H54 (cell line): ENCODE measurements around the gene CROCC2.
A peak's percentile ranks its signal among the peaks of the same experiment; 100 is the strongest.
"Not testable (repeated sequence)": the region's sequence is repeated elsewhere in the genome, so short reads cannot be mapped to it uniquely, and the experiment has no call there.

Source experiments
- DNase-seq: peaks from one replicate; pipeline ENCODE4 v3.0.0; 2011; ENCODE audit warnings: low spot score, mixed read lengths; ENCODE audit not compliant: insufficient read length
- FAIRE-seq: peaks from 3 replicates; lab custom pipeline; 2011; peaks lifted over from hg19 to GRCh38; lab: Jason Lieb, UNC
- POLR2A ChIP-seq: IDR thresholded peaks from 2 replicates; pipeline ENCODE4 v1.6.1; 2011; ENCODE audit warnings: low read depth, mild to moderate bottlenecking, low read length

CROCC2 gene

DNA sequence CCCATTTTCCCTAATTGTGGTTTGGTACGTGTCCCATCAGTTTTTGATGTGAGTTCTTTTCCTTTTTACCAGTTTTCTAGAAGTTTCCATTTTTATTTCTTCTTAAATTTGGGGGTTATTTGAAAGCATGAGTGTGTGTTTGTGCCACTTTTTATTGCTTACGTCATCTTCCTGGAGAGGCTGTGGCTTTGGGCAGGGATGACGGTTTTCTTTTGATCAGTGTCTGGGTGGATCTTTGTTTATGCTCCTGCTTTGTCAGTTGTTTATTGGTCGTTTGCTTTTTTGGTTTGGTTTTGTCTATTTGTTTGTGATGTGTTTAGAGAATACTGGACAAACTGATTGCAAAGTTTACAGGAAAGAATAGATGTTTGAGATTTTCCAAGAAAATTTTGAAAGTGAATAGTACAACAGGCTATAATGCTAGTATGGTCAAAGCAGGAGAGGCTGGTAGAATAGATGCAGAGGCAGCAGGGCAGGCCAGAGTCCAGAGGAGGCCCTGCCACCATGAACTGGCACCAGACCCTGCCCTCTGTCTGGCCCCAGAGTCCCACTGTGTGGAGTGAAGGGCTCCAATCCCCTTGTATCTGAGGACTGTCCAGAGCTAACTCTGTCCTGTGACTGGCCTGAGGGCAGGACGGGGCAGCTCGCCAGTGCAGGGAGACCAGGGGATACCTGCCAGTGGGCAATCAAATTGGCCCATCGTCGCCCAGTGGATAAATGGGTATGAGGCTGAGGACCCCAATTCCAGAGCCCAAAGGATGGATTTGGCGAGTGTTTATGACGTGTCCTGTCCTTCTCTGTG, 68.8 kb downstream of the CROCC2 start:
- no peak for TF ChIP-seq POLR2A
- DNase-seq (no peak), FAIRE-seq (no peak)

DNA sequence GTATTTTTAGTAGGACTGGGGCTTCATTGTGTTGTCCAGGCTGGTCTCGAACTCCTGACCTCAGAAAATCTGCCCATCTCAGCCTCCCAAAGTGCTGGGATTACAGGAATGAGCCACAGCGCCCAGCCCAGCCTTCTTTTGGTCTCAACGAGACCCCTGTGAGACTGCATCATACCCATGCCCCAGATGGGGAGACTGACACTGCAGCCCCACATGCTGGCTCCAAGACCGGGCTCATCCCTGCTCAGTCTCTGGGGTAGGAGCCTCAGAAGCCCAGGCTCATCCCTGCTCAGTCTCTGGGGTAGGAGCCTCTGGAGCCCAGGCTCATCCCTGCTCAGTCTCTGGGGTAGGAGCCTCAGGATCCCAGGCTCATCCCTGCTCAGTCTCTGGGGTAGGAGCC, 69.8 kb downstream of the CROCC2 start:
- not testable (repeated sequence) for DNase-seq, FAIRE-seq

DNA sequence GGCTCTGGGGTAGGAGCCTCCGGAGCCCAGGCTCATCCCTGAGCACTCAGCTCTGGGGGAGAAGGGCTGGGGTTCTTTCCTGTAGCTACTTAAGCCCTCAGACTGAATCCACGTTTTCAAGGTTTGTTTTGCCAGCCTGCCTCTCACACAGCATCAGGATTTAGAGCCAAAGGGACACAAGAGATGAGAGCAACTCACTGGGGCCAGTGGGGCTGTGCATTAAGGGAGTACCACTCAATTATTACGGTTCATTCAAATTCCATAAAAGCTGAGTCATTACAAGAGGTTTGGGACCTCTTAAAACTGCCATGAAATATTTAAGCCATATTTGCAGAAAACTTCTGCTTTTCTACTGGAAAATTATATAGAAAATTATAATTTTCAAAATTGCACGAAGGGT, 75.1 kb downstream of the CROCC2 start:
- no peak for TF ChIP-seq POLR2A
- DNase-seq (peak; percentile 34), FAIRE-seq (no peak)

DNA sequence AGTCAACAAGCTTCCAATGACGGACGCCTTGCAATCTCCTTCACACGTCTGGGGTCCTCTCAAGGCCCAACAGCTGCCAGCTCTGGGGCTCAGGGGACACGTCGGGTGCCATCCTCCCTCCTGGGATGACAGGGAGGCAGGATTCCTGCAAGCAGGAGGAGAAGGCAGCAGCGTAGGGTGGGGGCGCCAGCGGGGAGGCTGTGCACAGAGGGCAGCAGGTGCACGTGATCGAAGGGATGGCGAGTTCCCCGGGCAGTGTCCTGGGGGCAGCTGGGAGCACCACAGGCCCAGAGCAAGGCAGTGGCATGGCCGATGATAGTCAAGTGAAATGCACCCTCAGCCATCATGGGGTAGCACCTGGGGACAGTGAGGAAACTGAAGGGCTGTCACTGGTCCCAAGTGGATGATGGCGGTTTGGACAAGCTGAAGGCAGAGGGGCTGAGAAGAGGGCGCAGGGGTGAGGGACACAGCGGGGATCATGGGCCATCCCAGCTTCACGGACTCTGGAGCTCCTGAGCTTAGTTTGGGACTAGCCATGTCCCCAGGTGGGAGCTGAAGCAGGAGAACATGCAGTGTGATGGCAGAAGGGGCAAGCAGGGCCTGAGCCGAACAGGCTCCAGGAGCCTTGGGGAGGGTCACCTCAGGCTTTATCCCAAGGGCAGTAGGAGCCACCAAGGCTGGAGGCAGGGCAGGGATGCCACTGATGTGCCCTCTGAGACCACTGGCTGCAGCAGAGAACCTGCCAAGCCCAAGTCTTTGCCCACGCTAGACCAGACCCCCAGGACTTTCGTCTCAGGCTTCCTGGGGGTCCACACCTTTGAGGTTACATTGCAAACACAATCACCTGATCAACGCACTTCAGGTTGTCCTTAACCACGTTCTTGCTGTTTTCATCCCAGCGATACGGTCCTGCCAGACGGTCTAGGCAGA, 76.0 kb downstream of the CROCC2 start:
- TF ChIP-seq POLR2A: no peak
- DNase-seq (no peak), FAIRE-seq (no peak)

DNA sequence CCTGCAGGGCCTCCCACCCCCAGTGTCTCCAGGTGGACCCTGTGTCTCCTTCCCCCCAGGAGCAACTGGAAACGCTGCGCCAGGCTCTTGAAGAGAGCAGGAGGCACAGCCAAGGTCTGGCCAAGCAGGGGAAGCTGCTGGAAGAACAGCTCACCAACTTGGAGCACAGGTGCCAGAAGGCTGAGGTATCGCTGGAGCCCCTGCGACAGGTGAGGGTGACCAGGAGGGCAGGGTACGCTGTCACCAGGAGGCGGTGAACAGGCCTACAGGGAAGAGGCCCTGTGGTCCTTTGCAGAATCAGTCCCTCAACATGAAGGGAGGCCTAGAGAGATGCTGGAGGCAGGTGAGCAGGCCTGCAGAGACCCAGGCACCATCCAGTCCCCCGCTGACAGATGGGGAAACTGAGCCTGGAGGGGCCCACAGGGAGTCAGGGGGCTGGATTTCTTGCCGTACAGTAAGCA, 76.7 kb downstream of the CROCC2 start:
- TF ChIP-seq POLR2A: no peak
- DNase-seq: no peak
- no peak for FAIRE-seq

DNA sequence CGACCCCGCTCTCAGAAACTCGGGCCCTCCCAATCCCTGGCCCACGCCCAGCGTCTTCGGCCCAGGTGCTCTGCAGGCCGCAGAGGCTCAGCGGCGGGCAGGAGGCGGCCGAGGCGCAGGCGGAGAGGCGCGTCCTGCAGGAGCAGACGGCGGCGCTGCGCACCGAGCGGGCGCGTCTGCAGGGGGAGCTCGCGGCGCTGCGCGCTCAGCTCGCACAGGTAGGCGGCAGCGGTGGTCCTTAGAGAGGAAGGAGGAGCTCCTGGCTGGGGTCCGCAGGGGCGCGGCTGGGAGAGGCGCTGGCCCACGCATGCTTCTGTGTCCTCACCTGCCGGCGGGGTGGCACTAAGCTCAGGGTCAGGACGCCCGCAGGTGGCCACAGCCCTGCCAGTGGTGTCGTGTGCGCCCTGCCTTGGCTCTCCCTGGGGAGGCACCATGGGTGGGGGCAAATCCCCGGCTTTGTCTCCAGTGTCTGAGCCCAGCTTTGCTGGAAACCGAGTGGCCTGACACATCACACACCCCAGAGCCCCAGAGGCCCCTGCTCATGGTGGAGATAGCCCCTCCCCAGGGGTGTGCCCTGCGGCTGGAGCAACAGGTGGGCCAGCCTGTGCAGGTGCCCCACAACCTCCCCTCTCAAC, 77.3 kb downstream of the CROCC2 start:
- DNase-seq: no peak
- FAIRE-seq: no peak
- no peak for TF ChIP-seq POLR2A

DNA sequence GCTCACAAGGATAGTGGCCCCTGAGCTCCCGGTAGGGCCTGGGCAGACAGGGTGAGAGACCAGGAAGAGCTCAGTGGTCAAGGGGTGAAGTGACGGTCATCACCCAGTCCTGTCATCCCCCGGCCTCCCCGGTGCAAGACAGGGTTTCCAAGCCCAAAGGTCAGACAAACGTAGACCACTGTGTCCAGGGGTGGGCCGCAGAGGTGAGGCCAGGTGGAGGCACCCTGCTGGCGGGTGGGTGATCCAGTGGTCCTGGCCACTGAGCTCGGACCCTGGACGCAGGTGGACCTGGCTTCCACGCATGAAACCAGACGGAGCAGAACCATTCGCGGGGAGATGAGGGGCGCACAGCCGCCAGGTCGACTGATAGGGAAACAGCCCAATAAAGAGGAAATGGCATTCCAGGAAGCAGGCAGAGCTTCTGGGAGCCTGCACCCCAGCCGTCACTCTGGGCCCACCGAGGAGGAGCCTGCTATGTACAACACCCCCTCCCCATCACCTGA, 77.9 kb downstream of the CROCC2 start:
- no peak for DNase-seq
- FAIRE-seq: no peak
- no peak for TF ChIP-seq POLR2A

DNA sequence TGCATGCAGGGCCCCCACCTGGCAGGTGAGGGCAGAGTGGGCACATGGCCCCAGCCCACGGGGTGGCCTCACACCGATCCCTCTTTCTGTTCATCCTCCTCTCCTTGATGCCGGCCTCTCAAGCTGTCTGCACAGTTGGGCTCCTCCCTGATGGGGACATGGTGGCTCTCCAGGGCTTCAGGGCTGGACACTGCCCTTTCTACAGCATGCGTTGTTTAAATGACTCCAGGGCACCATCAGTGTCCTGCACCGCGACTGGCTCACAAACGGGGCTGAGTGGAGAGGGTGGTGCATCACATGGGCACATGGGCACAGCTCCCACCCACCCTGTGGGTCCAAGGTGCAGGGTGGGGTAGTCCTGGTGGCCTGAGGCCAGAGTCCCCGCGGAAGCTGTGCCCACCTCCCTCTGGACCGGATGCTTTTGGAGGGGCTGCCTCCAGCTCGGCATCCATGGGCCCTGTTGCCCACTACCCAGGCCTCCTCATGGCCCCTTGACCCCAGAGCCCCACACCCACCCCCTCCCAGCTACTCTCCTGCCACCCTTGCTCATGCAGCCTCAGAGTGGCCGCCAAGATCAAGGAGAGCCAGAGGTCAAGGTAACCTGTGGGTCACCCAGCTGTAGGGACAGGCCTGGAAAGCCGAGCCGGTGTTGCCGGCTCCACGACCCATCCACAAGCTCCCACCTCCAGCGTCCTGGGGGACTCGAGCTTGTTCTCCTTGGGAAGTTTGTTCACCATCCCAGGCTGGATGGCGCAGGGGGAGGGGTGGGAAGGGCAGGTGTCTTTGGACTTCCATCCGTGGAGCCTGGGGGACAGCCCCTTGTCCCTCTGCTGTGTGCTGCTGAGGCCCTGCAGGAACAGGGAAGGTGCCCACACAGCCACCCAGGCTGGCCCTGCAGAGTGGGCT, 80.0 kb downstream of the CROCC2 start:
- FAIRE-seq (no peak), DNase-seq (no peak)
- TF ChIP-seq POLR2A: no peak

DNA sequence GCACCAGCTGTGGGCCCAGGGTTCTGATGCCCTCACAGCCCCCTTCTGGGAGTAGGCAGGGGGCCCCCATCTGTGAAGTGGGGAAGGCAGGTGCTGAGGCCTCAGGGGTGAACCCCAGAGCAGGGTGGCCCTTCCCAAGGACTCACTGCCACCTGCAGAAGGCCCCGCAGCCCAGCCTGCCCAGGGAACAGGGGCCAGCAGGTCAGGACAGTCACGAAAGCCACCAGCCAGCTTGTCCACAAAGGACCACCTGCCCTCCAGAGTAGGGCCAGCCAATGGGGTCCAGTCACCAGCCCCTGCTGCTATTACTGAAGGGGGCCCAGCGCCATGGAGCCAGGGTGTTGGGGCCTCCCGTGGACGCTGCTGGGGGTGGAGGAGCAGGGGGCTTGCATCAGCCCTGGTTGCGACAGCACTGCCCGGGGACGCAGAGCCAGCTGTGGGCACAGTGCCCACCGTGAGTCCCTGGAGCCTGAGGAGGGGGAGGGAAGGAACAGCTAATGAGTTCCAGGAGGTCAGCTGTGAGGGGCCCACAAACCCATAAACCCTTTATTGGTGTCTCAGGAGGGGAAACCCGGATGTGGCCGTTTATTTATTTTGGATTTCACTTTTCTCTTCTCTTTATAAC, 80.8 kb downstream of the CROCC2 start:
- DNase-seq: no peak
- TF ChIP-seq POLR2A: no peak
- FAIRE-seq: no peak

DNA sequence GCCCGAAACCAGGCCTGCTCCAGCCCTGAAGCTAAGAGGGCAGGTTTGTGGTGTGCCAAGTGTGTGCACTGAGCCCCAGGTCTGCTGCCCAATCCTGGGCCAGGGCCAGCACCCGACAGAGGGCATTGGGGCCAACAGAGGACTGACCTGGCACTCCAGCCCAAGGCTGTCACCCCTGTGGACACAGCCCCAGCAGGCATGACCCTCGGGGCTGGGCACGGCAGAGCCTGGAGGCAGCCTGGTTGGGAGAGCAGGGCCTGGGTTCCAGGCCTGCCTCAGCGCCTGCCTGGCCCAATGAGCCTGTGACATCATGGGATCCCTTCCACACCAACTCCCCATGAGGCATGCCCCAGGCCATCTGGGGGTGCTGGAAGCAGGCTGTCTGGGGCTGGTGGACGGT, 81.5 kb downstream of the CROCC2 start:
- FAIRE-seq (no peak), DNase-seq (no peak)
- TF ChIP-seq POLR2A: no peak

DNA sequence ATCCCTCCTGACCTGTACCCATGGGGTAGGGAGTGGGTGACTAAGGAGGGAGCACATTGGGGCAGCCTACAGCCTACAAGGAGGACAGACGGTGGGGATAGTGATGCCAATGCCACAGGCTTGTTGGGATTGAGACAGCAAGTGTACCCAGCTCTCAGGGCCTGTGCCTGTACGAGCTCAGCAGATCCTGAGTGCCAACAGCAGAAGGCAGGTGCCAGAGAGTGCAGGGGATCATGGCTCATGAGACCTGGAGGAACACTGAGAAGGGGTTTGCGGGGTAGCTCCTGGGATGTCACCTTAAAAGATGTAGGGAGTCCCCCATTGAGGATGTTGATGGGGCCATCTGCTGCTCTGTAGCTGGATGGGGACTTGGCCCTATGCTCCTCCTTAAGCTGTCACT, 82.0 kb downstream of the CROCC2 start:
- FAIRE-seq: no peak
- TF ChIP-seq POLR2A: no peak
- no peak for DNase-seq

DNA sequence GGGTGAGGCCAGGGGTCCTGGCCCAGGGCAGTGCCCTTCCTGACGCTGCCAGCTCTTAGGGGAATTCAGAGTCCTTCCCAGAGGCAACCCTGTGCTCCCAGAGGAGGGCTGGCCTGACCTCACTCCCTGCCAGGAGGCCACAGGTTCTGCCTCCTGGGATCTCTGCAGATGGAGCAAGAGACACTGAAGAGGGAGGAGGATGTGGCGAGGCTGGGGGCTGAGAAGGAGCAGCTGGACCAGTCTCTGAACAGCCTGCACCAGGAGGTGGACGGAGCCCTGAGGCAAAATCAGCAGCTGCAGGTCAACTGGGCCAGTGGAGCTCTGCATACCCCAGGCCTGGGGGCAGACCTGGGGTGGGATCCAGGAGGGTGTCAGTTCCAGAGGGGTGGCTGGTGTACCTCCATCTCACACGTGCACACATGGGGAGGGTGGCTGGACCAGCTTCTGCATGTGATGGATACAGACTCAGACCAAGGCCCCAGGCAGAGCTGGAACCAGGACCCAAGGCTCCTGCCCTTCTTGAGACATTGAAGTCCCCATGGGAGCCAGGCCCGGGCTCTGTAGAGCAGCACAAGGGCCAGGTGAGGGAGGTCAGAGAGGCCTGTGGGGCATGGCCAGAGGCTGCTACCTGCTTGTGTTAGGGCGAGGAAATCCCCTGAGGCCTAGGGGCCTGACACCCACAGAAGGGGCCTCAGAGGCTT, 82.6 kb downstream of the CROCC2 start:
- TF ChIP-seq POLR2A: no peak
- FAIRE-seq: no peak
- no peak for DNase-seq
